Osteocyte (in vitro differentiated cells): ENCODE data around the gene MKS1. TPM values are rescaled to one million over a fixed set of nuclear protein-coding genes. Genes with fewer than 3 reads are reported as not detected.

ENCODE experiments used
- DNase-seq: peaks from one replicate; pipeline ENCODE4 v3.0.0; 2021; ENCODE audit warnings: mixed read lengths; ENCODE audit not compliant: unreplicated experiment; ENCODE audit errors: extremely low spot score
- H3K27ac Mint-ChIP-seq: one replicate; pipeline ENCODE4 v1.8.0; 2021; ENCODE audit warnings: mild to moderate bottlenecking, mixed read lengths; ENCODE audit not compliant: unreplicated experiment
- H3K27me3 Mint-ChIP-seq: one replicate; pipeline ENCODE4 v1.8.0; 2021; ENCODE audit warnings: mixed read lengths; ENCODE audit not compliant: unreplicated experiment
- H3K36me3 Mint-ChIP-seq: one replicate; pipeline ENCODE4 v1.8.0; 2021; ENCODE audit warnings: mixed read lengths; ENCODE audit not compliant: unreplicated experiment
- H3K4me1 Mint-ChIP-seq: one replicate; pipeline ENCODE4 v1.8.0; 2021; ENCODE audit warnings: mixed read lengths; ENCODE audit not compliant: unreplicated experiment
- H3K4me3 Mint-ChIP-seq: one replicate; pipeline ENCODE4 v1.8.0; 2021; ENCODE audit warnings: mild to moderate bottlenecking, moderate library complexity, mixed read lengths; ENCODE audit not compliant: unreplicated experiment
- H3K9me3 Mint-ChIP-seq: one replicate; pipeline ENCODE4 v1.8.0; 2021; ENCODE audit warnings: mixed read lengths; ENCODE audit not compliant: unreplicated experiment
- total RNA-seq: library from RNA; stranded (reverse); gene quantifications from 2 replicates; pipeline ENCODE4 v1.2.1, GENCODE V29; 2021
- TF ChIP-seq, protein P1 (sequence below): fragments of 200-600 bp; sonication (generic); IDR thresholded peaks from 2 replicates; pipeline ENCODE4 v1.5.0; 2021; ENCODE audit warnings: antibody characterized with exemption, mild to moderate bottlenecking, moderate library complexity

The MKS1 gene
- total RNA-seq, 1 donor from 2014 or later = 24.1 TPM

DNA sequence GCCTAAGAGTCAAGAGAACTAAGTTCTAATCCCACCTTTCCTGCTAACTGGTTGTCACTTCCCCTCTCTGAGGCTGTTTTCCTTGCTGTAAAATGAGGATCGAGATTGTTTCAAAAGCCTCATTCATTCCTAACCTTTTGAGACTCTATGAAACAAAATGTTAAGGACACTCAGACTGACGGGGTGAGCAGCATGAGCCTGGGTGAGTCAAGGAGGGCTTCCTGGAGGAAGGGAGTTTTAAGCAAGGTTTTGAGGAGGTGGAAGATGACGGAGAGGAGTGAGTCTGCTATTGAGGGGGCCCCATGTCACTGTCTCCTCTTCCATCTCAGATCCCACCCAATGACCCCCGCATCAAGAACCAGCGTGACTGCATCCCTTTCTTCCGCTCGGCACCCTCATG, 22.4 kb downstream of the MKS1 start:
- Mint-ChIP-seq H3K9me3 (no peaks in the 10 kb centered on the region), H3K4me1 (no peaks in the 10 kb centered on the region), H3K36me3 (no peaks in the 10 kb centered on the region), H3K27me3 (peaks cover 6% of the 10 kb centered on the region), H3K27ac (no peak overlapping the region), H3K4me3 (no peak overlapping the region)
- TF ChIP-seq, protein P1, sequence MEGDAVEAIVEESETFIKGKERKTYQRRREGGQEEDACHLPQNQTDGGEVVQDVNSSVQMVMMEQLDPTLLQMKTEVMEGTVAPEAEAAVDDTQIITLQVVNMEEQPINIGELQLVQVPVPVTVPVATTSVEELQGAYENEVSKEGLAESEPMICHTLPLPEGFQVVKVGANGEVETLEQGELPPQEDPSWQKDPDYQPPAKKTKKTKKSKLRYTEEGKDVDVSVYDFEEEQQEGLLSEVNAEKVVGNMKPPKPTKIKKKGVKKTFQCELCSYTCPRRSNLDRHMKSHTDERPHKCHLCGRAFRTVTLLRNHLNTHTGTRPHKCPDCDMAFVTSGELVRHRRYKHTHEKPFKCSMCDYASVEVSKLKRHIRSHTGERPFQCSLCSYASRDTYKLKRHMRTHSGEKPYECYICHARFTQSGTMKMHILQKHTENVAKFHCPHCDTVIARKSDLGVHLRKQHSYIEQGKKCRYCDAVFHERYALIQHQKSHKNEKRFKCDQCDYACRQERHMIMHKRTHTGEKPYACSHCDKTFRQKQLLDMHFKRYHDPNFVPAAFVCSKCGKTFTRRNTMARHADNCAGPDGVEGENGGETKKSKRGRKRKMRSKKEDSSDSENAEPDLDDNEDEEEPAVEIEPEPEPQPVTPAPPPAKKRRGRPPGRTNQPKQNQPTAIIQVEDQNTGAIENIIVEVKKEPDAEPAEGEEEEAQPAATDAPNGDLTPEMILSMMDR = no peak
- no peak for DNase-seq

DNA sequence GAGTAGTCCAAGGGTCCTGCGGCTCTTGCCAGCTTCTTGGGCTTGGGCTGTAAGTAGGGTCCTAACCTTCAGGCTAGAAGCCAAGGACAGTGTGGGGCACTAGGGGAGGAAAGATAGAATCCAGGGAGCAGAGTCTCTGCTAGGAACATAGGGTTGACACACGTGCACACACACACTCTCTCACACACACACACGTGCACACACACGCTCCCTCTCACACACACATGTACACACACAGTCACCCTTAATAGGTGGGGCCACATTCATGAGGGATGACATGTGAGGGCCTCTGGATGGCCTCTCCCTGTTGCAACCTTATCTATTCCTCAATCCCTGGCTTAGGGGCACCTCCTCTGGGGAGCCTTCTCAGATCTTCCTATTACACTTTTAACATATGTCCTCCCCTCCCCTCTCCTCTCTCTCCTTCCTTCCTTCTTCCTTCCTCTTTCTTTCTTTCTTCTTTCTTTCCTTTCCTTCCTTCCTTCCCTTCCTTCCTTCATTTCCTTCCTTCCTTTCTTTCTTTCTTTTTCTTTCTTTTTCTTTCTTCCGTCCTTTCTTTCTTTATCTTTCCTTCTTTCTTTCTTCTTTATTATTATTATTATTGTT, 23.4 kb downstream of the MKS1 start:
- Mint-ChIP-seq H3K4me1 (no peaks in the 10 kb centered on the region), H3K9me3 (no peaks in the 10 kb centered on the region), H3K4me3 (no peak overlapping the region), H3K27ac (no peak overlapping the region), H3K36me3 (no peaks in the 10 kb centered on the region), H3K27me3 (peaks cover 6% of the 10 kb centered on the region)
- no peak for DNase-seq
- TF ChIP-seq, protein P1 = no peak

DNA sequence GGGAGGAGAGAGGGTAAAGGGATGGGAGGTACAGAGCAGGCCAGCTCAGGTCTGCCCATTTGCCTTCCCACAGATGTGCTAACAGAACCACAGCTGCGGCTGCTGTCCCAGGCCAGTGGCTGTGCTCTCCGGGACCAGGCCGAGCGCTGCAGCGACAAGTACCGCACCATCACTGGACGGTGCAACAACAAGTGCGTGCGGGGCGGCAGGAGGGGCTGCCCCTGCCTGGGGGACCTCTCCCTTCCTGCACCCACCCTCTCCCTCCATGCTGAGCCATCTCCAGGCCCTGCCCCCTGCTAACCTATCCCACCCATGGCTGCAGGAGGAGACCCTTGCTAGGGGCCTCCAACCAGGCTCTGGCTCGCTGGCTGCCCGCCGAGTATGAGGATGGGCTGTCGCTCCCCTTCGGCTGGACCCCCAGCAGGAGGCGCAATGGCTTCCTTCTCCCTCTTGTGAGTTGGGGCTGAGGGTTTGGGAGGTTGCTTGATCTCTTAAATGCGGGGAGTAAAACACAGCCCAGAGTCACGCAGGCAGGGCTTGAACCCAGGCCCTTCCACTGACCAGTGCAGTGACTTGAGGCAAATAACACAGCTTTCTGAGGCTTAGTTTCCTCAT, 25.3 kb downstream of the MKS1 start:
- H3K27ac Mint-ChIP-seq = no peak overlapping the region
- H3K4me3 Mint-ChIP-seq = no peak overlapping the region
- peaks cover 3% of the 10 kb centered on the region for H3K27me3 Mint-ChIP-seq
- DNase-seq = no peak
- TF ChIP-seq, protein P1 = no peak
- no peaks in the 10 kb centered on the region for H3K4me1 Mint-ChIP-seq
- no peaks in the 10 kb centered on the region for H3K36me3 Mint-ChIP-seq
- H3K9me3 Mint-ChIP-seq = no peaks in the 10 kb centered on the region

DNA sequence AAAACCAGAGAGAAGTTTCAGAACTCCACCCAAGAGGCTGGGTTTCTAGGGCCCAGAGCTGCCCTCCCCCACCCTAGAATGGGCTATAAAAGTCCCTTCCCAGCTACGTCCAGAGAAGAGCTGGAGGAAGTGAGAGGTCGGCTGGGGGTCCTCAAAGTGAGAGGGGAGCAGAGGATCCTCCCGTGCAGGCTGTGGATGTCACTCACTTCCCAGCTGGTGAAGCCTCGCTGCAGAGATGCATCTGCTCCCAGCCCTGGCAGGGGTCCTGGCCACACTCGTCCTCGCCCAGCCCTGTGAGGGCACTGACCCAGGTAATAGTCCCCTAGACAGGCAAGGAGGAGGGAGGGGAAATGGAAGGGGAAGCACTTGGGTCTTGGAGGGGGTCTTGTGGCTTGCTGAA, 26.4 kb downstream of the MKS1 start, which contains the start of gene EPX:
TSS of gene EPX (plus strand) at position 115 of the 400 bp plus-strand sequence. CDS start at position 236, 121 bp downstream.
- Mint-ChIP-seq H3K27ac (no peak within 1 kb of the TSS), H3K9me3 (no peaks in the 10 kb centered on the region), H3K4me3 (no peak within 1 kb of the TSS), H3K27me3 (peaks cover 5% of the 10 kb centered on the region), H3K4me1 (no peaks in the 10 kb centered on the region), H3K36me3 (no peaks in the 10 kb centered on the region)
- TF ChIP-seq, protein P1 = no peak
- no peak for DNase-seq

DNA sequence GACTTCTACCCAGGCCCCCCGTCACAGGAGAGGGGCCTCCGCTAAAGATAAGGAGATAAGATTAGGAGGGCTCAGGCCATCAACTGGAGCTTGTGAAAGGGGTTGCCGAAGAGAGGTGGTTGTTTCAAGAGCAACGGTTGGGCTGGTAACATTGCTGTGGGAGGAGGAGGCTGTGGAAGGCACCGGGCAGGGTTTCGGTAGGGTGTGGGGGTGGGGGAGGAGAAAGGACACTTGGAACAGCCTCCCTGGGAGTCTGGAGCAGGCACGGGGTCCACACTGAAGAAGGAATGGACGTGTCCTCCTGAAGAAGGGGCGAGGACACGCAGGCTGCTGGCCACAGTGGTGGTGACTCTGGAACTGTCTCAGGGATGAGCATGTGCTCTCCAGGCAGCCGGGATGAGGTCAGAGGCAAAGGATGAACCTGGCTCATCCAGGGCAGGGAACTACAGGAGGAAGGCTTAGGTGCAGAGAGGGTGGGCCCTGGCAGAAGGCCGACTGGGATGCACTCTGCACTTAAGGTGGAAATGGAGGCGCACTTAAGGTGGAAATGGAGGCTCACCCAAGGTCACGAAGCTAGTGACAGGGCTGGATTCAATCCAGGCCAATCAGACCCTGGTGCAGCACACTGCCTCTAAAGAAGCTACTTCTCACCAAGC, 27.7 kb downstream of the MKS1 start:
- TF ChIP-seq, protein P1 = no peak
- Mint-ChIP-seq H3K4me3 (no peak overlapping the region), H3K36me3 (no peaks in the 10 kb centered on the region), H3K9me3 (no peaks in the 10 kb centered on the region), H3K4me1 (no peaks in the 10 kb centered on the region), H3K27ac (no peak overlapping the region), H3K27me3 (peaks cover 7% of the 10 kb centered on the region)
- DNase-seq = no peak
